ENCODE data around the gene FAM78A.

DNA sequence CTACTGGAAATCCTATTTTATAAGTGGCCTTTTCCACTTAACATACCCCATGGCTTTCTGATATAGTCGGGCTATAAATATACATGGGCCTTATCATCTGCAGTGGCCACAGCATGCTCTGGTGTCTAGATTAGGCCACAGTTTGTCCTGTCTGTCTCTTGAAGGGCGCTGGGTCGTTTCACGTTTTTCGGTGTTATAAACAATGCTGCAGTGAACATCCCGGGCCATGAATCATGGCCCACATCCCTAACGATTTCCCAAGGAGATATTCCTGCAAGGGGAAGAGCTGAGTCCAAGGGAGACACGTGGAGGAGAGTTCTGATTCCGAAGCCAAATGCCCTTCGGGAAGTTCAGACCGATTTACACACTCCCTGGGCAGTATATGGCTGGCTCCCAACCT is 21.6 kb upstream of the FAM78A start:
- TF ChIP-seq, protein P1, sequence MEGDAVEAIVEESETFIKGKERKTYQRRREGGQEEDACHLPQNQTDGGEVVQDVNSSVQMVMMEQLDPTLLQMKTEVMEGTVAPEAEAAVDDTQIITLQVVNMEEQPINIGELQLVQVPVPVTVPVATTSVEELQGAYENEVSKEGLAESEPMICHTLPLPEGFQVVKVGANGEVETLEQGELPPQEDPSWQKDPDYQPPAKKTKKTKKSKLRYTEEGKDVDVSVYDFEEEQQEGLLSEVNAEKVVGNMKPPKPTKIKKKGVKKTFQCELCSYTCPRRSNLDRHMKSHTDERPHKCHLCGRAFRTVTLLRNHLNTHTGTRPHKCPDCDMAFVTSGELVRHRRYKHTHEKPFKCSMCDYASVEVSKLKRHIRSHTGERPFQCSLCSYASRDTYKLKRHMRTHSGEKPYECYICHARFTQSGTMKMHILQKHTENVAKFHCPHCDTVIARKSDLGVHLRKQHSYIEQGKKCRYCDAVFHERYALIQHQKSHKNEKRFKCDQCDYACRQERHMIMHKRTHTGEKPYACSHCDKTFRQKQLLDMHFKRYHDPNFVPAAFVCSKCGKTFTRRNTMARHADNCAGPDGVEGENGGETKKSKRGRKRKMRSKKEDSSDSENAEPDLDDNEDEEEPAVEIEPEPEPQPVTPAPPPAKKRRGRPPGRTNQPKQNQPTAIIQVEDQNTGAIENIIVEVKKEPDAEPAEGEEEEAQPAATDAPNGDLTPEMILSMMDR (IDR thresholded peaks at IDR 0.05; ENCODE audit: low read depth, low read length), result no peak
- no peak for TF ChIP-seq EZH2phosphoT487 (IDR thresholded peaks at IDR 0.05; ENCODE audit: low read depth)

All from OCI-LY3 (cell line).